Measurements from ENCODE around the gene MAML3. TPM values are rescaled to one million over a fixed set of nuclear protein-coding genes. Genes with fewer than 3 reads are reported as not detected.

MAML3 gene
- total and polyA plus RNA-seq, 2 experiments from 2014 or later = 1.7 to 6.5 TPM

DNA sequence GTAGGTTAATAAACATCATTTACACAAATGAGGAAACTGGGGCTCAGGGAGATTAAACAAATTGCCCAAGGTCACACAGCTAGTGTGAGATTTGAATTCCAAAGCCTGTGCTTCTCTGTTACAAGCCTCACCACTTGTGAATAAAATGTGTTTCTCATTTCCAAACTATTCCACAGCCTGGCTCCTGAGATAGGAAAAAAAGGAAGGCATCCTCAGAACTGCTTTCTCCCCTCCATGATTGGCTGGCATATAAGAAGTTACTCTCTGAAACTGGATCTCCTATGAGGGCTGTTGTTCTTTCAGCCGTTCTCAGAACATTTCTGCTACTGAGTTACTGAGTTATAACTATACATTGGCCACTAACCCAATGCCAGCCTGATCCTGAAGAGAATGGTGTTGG lies 237.9 kb downstream of the MAML3 start:
- no peak for TF ChIP-seq JUNB (IDR thresholded peaks at IDR 0.05; ENCODE audit: unreplicated experiment)
- TF ChIP-seq POLR2AphosphoS5 (IDR thresholded peaks at IDR 0.05; ENCODE audit: low read depth) = no peak
- no peak for TF ChIP-seq NANOG (IDR thresholded peaks at IDR 0.05; ENCODE audit: borderline replicate concordance)
- TF ChIP-seq, protein P1, sequence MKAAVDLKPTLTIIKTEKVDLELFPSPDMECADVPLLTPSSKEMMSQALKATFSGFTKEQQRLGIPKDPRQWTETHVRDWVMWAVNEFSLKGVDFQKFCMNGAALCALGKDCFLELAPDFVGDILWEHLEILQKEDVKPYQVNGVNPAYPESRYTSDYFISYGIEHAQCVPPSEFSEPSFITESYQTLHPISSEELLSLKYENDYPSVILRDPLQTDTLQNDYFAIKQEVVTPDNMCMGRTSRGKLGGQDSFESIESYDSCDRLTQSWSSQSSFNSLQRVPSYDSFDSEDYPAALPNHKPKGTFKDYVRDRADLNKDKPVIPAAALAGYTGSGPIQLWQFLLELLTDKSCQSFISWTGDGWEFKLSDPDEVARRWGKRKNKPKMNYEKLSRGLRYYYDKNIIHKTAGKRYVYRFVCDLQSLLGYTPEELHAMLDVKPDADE (IDR thresholded peaks at IDR 0.05) = no peak
- TF ChIP-seq, protein P2, sequence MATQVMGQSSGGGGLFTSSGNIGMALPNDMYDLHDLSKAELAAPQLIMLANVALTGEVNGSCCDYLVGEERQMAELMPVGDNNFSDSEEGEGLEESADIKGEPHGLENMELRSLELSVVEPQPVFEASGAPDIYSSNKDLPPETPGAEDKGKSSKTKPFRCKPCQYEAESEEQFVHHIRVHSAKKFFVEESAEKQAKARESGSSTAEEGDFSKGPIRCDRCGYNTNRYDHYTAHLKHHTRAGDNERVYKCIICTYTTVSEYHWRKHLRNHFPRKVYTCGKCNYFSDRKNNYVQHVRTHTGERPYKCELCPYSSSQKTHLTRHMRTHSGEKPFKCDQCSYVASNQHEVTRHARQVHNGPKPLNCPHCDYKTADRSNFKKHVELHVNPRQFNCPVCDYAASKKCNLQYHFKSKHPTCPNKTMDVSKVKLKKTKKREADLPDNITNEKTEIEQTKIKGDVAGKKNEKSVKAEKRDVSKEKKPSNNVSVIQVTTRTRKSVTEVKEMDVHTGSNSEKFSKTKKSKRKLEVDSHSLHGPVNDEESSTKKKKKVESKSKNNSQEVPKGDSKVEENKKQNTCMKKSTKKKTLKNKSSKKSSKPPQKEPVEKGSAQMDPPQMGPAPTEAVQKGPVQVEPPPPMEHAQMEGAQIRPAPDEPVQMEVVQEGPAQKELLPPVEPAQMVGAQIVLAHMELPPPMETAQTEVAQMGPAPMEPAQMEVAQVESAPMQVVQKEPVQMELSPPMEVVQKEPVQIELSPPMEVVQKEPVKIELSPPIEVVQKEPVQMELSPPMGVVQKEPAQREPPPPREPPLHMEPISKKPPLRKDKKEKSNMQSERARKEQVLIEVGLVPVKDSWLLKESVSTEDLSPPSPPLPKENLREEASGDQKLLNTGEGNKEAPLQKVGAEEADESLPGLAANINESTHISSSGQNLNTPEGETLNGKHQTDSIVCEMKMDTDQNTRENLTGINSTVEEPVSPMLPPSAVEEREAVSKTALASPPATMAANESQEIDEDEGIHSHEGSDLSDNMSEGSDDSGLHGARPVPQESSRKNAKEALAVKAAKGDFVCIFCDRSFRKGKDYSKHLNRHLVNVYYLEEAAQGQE (IDR thresholded peaks at IDR 0.05; ENCODE audit: unreplicated experiment) = no peak
- TF ChIP-seq EZH2 (IDR thresholded peaks at IDR 0.05; ENCODE audit: low read depth, unreplicated experiment) = no peak
- TF ChIP-seq, protein P3, sequence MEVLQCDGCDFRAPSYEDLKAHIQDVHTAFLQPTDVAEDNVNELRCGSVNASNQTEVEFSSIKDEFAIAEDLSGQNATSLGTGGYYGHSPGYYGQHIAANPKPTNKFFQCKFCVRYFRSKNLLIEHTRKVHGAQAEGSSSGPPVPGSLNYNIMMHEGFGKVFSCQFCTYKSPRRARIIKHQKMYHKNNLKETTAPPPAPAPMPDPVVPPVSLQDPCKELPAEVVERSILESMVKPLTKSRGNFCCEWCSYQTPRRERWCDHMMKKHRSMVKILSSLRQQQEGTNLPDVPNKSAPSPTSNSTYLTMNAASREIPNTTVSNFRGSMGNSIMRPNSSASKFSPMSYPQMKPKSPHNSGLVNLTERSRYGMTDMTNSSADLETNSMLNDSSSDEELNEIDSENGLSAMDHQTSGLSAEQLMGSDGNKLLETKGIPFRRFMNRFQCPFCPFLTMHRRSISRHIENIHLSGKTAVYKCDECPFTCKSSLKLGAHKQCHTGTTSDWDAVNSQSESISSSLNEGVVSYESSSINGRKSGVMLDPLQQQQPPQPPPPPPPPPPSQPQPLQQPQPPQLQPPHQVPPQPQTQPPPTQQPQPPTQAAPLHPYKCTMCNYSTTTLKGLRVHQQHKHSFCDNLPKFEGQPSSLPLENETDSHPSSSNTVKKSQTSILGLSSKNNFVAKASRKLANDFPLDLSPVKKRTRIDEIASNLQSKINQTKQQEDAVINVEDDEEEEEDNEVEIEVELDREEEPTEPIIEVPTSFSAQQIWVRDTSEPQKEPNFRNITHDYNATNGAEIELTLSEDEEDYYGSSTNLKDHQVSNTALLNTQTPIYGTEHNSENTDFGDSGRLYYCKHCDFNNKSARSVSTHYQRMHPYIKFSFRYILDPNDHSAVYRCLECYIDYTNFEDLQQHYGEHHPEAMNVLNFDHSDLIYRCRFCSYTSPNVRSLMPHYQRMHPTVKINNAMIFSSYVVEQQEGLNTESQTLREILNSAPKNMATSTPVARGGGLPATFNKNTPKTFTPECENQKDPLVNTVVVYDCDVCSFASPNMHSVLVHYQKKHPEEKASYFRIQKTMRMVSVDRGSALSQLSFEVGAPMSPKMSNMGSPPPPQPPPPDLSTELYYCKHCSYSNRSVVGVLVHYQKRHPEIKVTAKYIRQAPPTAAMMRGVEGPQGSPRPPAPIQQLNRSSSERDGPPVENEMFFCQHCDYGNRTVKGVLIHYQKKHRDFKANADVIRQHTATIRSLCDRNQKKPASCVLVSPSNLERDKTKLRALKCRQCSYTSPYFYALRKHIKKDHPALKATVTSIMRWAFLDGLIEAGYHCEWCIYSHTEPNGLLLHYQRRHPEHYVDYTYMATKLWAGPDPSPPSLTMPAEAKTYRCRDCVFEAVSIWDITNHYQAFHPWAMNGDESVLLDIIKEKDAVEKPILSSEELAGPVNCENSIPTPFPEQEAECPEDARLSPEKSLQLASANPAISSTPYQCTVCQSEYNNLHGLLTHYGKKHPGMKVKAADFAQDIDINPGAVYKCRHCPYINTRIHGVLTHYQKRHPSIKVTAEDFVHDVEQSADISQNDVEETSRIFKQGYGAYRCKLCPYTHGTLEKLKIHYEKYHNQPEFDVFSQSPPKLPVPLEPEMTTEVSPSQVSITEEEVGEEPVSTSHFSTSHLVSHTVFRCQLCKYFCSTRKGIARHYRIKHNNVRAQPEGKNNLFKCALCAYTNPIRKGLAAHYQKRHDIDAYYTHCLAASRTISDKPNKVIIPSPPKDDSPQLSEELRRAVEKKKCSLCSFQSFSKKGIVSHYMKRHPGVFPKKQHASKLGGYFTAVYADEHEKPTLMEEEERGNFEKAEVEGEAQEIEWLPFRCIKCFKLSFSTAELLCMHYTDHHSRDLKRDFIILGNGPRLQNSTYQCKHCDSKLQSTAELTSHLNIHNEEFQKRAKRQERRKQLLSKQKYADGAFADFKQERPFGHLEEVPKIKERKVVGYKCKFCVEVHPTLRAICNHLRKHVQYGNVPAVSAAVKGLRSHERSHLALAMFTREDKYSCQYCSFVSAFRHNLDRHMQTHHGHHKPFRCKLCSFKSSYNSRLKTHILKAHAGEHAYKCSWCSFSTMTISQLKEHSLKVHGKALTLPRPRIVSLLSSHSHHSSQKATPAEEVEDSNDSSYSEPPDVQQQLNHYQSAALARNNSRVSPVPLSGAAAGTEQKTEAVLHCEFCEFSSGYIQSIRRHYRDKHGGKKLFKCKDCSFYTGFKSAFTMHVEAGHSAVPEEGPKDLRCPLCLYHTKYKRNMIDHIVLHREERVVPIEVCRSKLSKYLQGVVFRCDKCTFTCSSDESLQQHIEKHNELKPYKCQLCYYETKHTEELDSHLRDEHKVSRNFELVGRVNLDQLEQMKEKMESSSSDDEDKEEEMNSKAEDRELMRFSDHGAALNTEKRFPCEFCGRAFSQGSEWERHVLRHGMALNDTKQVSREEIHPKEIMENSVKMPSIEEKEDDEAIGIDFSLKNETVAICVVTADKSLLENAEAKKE (CRISPR knock-in tag; IDR thresholded peaks at IDR 0.05) = no peak
- no peak for TF ChIP-seq STAT1 (IDR thresholded peaks at IDR 0.05; ENCODE audit: unreplicated experiment)
- TF ChIP-seq EZH2phosphoT487 (IDR thresholded peaks at IDR 0.05; ENCODE audit: unreplicated experiment) = no peak
- no peak for TF ChIP-seq ZNF114 (CRISPR knock-in tag; IDR thresholded peaks at IDR 0.05)
- no peak for TF ChIP-seq ZNF331 (CRISPR knock-in tag; IDR thresholded peaks at IDR 0.05; ENCODE audit: low read depth)
- no peak for TF ChIP-seq CREB1 (CRISPR knock-in tag; IDR thresholded peaks at IDR 0.05; ENCODE audit: low read depth)
- TF ChIP-seq, protein P4, sequence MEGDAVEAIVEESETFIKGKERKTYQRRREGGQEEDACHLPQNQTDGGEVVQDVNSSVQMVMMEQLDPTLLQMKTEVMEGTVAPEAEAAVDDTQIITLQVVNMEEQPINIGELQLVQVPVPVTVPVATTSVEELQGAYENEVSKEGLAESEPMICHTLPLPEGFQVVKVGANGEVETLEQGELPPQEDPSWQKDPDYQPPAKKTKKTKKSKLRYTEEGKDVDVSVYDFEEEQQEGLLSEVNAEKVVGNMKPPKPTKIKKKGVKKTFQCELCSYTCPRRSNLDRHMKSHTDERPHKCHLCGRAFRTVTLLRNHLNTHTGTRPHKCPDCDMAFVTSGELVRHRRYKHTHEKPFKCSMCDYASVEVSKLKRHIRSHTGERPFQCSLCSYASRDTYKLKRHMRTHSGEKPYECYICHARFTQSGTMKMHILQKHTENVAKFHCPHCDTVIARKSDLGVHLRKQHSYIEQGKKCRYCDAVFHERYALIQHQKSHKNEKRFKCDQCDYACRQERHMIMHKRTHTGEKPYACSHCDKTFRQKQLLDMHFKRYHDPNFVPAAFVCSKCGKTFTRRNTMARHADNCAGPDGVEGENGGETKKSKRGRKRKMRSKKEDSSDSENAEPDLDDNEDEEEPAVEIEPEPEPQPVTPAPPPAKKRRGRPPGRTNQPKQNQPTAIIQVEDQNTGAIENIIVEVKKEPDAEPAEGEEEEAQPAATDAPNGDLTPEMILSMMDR (conservative IDR thresholded peaks at IDR 0.05; ENCODE audit: low read depth in 2 of 2) = no peak
- ATAC-seq = no peak
- Mint-ChIP-seq H3K9me3 (no peaks in the 10 kb centered on the region), H3K36me3 (ENCODE audit: low read depth) (no peaks in the 10 kb centered on the region), H3K4me1 (peaks cover 48% of the 10 kb centered on the region), H3K4me3 (no peak overlapping the region), H3K27me3 (ENCODE audit: insufficient read depth, low read depth, poor library complexity) (peaks cover 2% of the 10 kb centered on the region), H3K27ac (no peak overlapping the region)
- no peaks in the 10 kb centered on the region for H3K9me2 ChIP-seq (ENCODE audit: insufficient read depth)
- no peaks in the 10 kb centered on the region for H3K27me3 ChIP-seq (ENCODE audit: insufficient read depth)
- no peak overlapping the region for H3K4me2 ChIP-seq
- DNase-seq (ENCODE audit: low spot score) = no peak
- H3K79me2 ChIP-seq (replicated peaks; ENCODE audit: insufficient read depth) = no peaks in the 10 kb centered on the region
- H4K20me1 ChIP-seq (replicated peaks; ENCODE audit: insufficient read depth) = no peaks in the 10 kb centered on the region
- no peak overlapping the region for H3K27ac ChIP-seq (ENCODE audit: low read depth)
- H3F3A ChIP-seq (replicated peaks; ENCODE audit: low read depth) = no peaks in the 10 kb centered on the region
- H3K4me3 ChIP-seq = no peak overlapping the region
- no peak overlapping the region for H2AFZ ChIP-seq
- H3K4me1 ChIP-seq (ENCODE audit: insufficient read depth) = peaks cover 36% of the 10 kb centered on the region
- no peaks in the 10 kb centered on the region for H3K36me3 ChIP-seq (ENCODE audit: insufficient read depth)
